Calu3 (cell line): Measurements from ENCODE around the gene GASK1B. TPM values are rescaled to one million over a fixed set of nuclear protein-coding genes. Genes with fewer than 3 reads are reported as not detected.

ENCODE experiments used
- BruUV-seq: library from RNA; stranded (reverse); fragments of 400-500 nt; replicated peaks from 2 replicates; lab custom pipeline; 2021; lab: Mats Ljungman, UMichigan
- CTCF ChIA-PET: fragments of 300-600 bp; sonication (Branson Sonifier 250); formaldehyde crosslinking; loops from one replicate; lab custom pipeline; 2022; ENCODE audit warnings: antibody characterized with exemption; lab: Charles Lee
- DNase-seq: peaks from one replicate; pipeline ENCODE4 v3.0.0; 2022
- H3K27ac Mint-ChIP-seq: one replicate; pipeline ENCODE4 v1.8.0; 2022; ENCODE audit warnings: mixed read lengths; ENCODE audit not compliant: unreplicated experiment
- H3K27me3 Mint-ChIP-seq: one replicate; pipeline ENCODE4 v1.8.0; 2022; ENCODE audit warnings: mixed read lengths; ENCODE audit not compliant: unreplicated experiment
- H3K36me3 Mint-ChIP-seq: one replicate; pipeline ENCODE4 v1.8.0; 2022; ENCODE audit warnings: mild to moderate bottlenecking, moderate library complexity, mixed read lengths; ENCODE audit not compliant: insufficient read depth, unreplicated experiment
- H3K4me1 Mint-ChIP-seq: one replicate; pipeline ENCODE4 v1.8.0; 2022; ENCODE audit warnings: mild to moderate bottlenecking, low read depth, mixed read lengths; ENCODE audit not compliant: unreplicated experiment
- H3K4me3 Mint-ChIP-seq: one replicate; pipeline ENCODE4 v1.8.0; 2022; ENCODE audit warnings: mild to moderate bottlenecking, low read depth, moderate library complexity, mixed read lengths; ENCODE audit not compliant: unreplicated experiment
- H3K9me3 Mint-ChIP-seq: one replicate; pipeline ENCODE4 v1.8.0; 2022; ENCODE audit warnings: low read depth, mixed read lengths; ENCODE audit not compliant: unreplicated experiment
- CTCF ChIP-seq: fragments of 200-600 bp; IDR thresholded peaks from one replicate; pipeline ENCODE4 v1.8.0; 2022; ENCODE audit warnings: antibody characterized with exemption; ENCODE audit not compliant: unreplicated experiment
- intact Hi-C: fragments of 100-400 bp; cut with micrococcal nuclease; formaldehyde crosslinking; loops from one replicate; pipeline ENCODE4 v1.10.0; 2022; ENCODE audit not compliant: unreplicated experiment
- total RNA-seq: library from RNA; stranded (reverse); gene quantifications from 2 replicates; pipeline ENCODE4 v1.2.3, GENCODE V29; 2022

GASK1B gene
- total RNA-seq, 1 experiment from 2014 or later = 2.3 TPM

- Mint-ChIP-seq H3K4me1 (no peaks in the 10 kb centered on the region), H3K9me3 (no peaks in the 10 kb centered on the region), H3K27ac (no peak overlapping the region), H3K27me3 (no peaks in the 10 kb centered on the region), H3K36me3 (no peaks in the 10 kb centered on the region), H3K4me3 (no peak overlapping the region)
- BruUV-seq = no TSS peak
- TF ChIP-seq CTCF = no peak
- CTCF ChIA-PET = no interaction called here
- DNase-seq = no peak
- intact Hi-C loops = no loop called here
Measured at GRCh38 chr4:158203929-158204328, 31.1 kb upstream of the GASK1B start.

GRCh38 chr4:158203436-158203835 lies 30.6 kb upstream of the GASK1B start:
- H3K4me3 Mint-ChIP-seq = no peak overlapping the region
- no peaks in the 10 kb centered on the region for H3K4me1 Mint-ChIP-seq
- BruUV-seq = no TSS peak
- no peak for TF ChIP-seq CTCF
- DNase-seq = no peak
- no peaks in the 10 kb centered on the region for H3K9me3 Mint-ChIP-seq
- H3K36me3 Mint-ChIP-seq = no peaks in the 10 kb centered on the region
- no peaks in the 10 kb centered on the region for H3K27me3 Mint-ChIP-seq
- no peak overlapping the region for H3K27ac Mint-ChIP-seq
- intact Hi-C loops = no loop called here
- CTCF ChIA-PET = no interaction called here

- no peak for TF ChIP-seq CTCF
- BruUV-seq = no TSS peak
- no peaks in the 10 kb centered on the region for H3K27me3 Mint-ChIP-seq
- H3K9me3 Mint-ChIP-seq = no peaks in the 10 kb centered on the region
- no peaks in the 10 kb centered on the region for H3K36me3 Mint-ChIP-seq
- H3K4me1 Mint-ChIP-seq = no peaks in the 10 kb centered on the region
- no peak overlapping the region for H3K4me3 Mint-ChIP-seq
- CTCF ChIA-PET = no interaction called here
- H3K27ac Mint-ChIP-seq = no peak overlapping the region
- no peak for DNase-seq
- intact Hi-C loops = no loop called here
Measured at GRCh38 chr4:158202481-158202880, 29.7 kb upstream of the GASK1B start.

- Mint-ChIP-seq H3K36me3 (no peaks in the 10 kb centered on the region), H3K27me3 (no peaks in the 10 kb centered on the region), H3K9me3 (no peaks in the 10 kb centered on the region), H3K4me3 (no peak overlapping the region), H3K4me1 (no peaks in the 10 kb centered on the region), H3K27ac (no peak overlapping the region)
- BruUV-seq = no TSS peak
- TF ChIP-seq CTCF = no peak
- intact Hi-C loops = no loop called here
- CTCF ChIA-PET = no interaction called here
- no peak for DNase-seq
Measured at GRCh38 chr4:158201876-158202275, 29.1 kb upstream of the GASK1B start.
